ENCODE results near the gene USP11. TPM values are rescaled to one million over a fixed set of nuclear protein-coding genes. Genes with fewer than 3 reads are reported as not detected.

Gene USP11
- polyA plus RNA-seq, 1 donor (not counting 4 experiments of a cell fraction or from before 2014, with no cell fraction given), result 6.3 TPM

GRCh38 chrX:47222751-47223350, 10.0 kb upstream of the USP11 start:
- Histone ChIP-seq H3K4me3 (ENCODE audit: control insufficient read depth in 2 of 3, extremely low read depth in 1 of 3, insufficient read depth in 2 of 3, low read depth in 1 of 3, low read length in 3 of 3) (no peak overlapping the region), H3K9ac (ENCODE audit: control insufficient read depth, extremely low read depth, insufficient read depth, low read length) (no peak overlapping the region), H3K79me2 (ENCODE audit: control insufficient read depth, insufficient read depth, low read length) (peaks cover 43% of the 10 kb centered on the region), H4K20me1 (ENCODE audit: control insufficient read depth, extremely low read depth, insufficient read depth, low read length) (peaks cover 19% of the 10 kb centered on the region), H3K4me2 (ENCODE audit: control insufficient read depth, extremely low read depth, insufficient read depth, low read depth, low read length) (no peak overlapping the region), H3K36me3 (ENCODE audit: control insufficient read depth in 2 of 2, extremely low read depth in 1 of 2, insufficient read depth in 2 of 2, low read length in 2 of 2) (peaks cover 25 to 46% of the 10 kb centered on the region in 2 experiments), H3K4me1 (ENCODE audit: control insufficient read depth, extremely low read depth, insufficient read depth, low read length) (peaks cover 12% of the 10 kb centered on the region), H3K9me1 (ENCODE audit: control insufficient read depth, extremely low read depth, insufficient read depth, low read length) (no peaks in the 10 kb centered on the region), H3K27me3 (ENCODE audit: control insufficient read depth, extremely low read depth, insufficient read depth, low read length) (no peaks in the 10 kb centered on the region), H3K9me3 (ENCODE audit: control insufficient read depth, low read depth, low read length) (no peaks in the 10 kb centered on the region), H2AFZ (ENCODE audit: control insufficient read depth, low read length) (no peak overlapping the region), H3K27ac (ENCODE audit: control insufficient read depth, insufficient read depth, low read length) (no peak overlapping the region)
- DNase-seq (ENCODE audit: low read depth, low spot score) (no peak), FAIRE-seq (no peak)
- TF ChIP-seq, protein P1, sequence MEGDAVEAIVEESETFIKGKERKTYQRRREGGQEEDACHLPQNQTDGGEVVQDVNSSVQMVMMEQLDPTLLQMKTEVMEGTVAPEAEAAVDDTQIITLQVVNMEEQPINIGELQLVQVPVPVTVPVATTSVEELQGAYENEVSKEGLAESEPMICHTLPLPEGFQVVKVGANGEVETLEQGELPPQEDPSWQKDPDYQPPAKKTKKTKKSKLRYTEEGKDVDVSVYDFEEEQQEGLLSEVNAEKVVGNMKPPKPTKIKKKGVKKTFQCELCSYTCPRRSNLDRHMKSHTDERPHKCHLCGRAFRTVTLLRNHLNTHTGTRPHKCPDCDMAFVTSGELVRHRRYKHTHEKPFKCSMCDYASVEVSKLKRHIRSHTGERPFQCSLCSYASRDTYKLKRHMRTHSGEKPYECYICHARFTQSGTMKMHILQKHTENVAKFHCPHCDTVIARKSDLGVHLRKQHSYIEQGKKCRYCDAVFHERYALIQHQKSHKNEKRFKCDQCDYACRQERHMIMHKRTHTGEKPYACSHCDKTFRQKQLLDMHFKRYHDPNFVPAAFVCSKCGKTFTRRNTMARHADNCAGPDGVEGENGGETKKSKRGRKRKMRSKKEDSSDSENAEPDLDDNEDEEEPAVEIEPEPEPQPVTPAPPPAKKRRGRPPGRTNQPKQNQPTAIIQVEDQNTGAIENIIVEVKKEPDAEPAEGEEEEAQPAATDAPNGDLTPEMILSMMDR (optimal IDR thresholded peaks at IDR 0.05 in 1 of 3, IDR thresholded peaks at IDR 0.05 in 1 of 3, conservative IDR thresholded peaks at IDR 0.05 in 1 of 3; ENCODE audit: extremely low read depth in 1 of 3, insufficient read depth in 2 of 3, low read length in 3 of 3), result no peak
- TF ChIP-seq EZH2 (IDR thresholded peaks at IDR 0.05; ENCODE audit: low read length), result no peak
- dilution Hi-C loops (cut with MboI; ENCODE audit: extremely low pct_ligation_motif_present, low sequenced_read_pairs), result no loop called here

DNA sequence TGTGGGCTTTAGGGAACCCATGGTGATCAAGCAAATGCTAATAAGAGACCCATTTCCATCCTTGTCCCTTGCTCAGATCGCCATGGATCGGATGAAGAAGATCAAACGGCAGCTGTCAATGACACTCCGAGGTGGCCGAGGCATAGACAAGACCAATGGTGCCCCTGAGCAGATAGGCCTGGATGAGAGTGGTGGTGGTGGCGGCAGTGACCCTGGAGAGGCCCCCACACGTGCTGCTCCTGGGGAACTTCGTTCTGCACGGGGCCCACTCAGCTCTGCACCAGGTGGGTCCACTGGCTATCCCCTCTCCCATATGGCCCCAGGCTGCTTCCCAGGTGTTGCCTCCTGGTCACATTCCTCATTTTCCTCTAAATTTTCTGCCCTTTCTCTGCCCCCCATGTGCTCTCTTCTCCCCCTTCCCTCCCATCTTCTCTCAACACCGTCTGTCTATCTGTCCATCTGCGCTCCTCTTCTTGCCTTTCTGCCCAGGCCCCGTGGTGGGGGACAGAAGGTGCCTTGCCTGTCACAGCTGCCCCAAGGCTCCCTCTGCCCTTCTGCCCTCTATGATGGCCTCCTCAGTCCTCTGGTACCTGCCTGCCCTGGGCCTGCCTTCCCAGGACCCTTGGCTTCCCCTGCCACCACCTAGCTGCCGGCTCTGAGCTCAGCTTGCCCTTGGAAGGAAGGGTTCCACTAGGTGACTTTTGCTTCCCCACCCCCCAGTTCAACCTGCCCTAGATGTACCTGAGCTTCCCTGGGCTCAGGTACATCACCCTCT, 9.1 kb upstream of the USP11 start:
- H3K4me3 ChIP-seq (ENCODE audit: control insufficient read depth in 2 of 3, extremely low read depth in 1 of 3, insufficient read depth in 2 of 3, low read depth in 1 of 3, low read length in 3 of 3), result no peak overlapping the region
- H2AFZ ChIP-seq (ENCODE audit: control insufficient read depth, low read length), result no peak overlapping the region
- H3K9me1 ChIP-seq (ENCODE audit: control insufficient read depth, extremely low read depth, insufficient read depth, low read length), result no peaks in the 10 kb centered on the region
- peaks cover 41% of the 10 kb centered on the region for H3K79me2 ChIP-seq (ENCODE audit: control insufficient read depth, insufficient read depth, low read length)
- no peak overlapping the region for H3K9ac ChIP-seq (ENCODE audit: control insufficient read depth, extremely low read depth, insufficient read depth, low read length)
- H3K4me2 ChIP-seq (ENCODE audit: control insufficient read depth, extremely low read depth, insufficient read depth, low read depth, low read length), result no peak overlapping the region
- no peak for DNase-seq (ENCODE audit: low read depth, low spot score)
- dilution Hi-C loops (cut with MboI; ENCODE audit: extremely low pct_ligation_motif_present, low sequenced_read_pairs), result no loop called here
- peaks cover 29 to 52% of the 10 kb centered on the region in 2 experiments for H3K36me3 ChIP-seq (ENCODE audit: control insufficient read depth in 2 of 2, extremely low read depth in 1 of 2, insufficient read depth in 2 of 2, low read length in 2 of 2)
- H3K27me3 ChIP-seq (ENCODE audit: control insufficient read depth, extremely low read depth, insufficient read depth, low read length), result no peaks in the 10 kb centered on the region
- H3K4me1 ChIP-seq (ENCODE audit: control insufficient read depth, extremely low read depth, insufficient read depth, low read length), result peaks cover 12% of the 10 kb centered on the region
- no peaks in the 10 kb centered on the region for H3K9me3 ChIP-seq (ENCODE audit: control insufficient read depth, low read depth, low read length)
- H3K27ac ChIP-seq (ENCODE audit: control insufficient read depth, insufficient read depth, low read length), result no peak overlapping the region
- H4K20me1 ChIP-seq (ENCODE audit: control insufficient read depth, extremely low read depth, insufficient read depth, low read length), result peaks cover 19% of the 10 kb centered on the region
- TF ChIP-seq, protein P1 (optimal IDR thresholded peaks at IDR 0.05 in 1 of 3, IDR thresholded peaks at IDR 0.05 in 1 of 3, conservative IDR thresholded peaks at IDR 0.05 in 1 of 3; ENCODE audit: extremely low read depth in 1 of 3, insufficient read depth in 2 of 3, low read length in 3 of 3), result no peak
- no peak for TF ChIP-seq EZH2 (IDR thresholded peaks at IDR 0.05; ENCODE audit: low read length)
- FAIRE-seq, result no peak
